ENCODE measurements around the gene HAUS3. TPM values are rescaled to one million over a fixed set of nuclear protein-coding genes. Genes with fewer than 3 reads are reported as not detected.

Gene HAUS3
- total RNA-seq, 1 experiment from 2014 or later = 17.3 TPM

GRCh38 chr4:2256781-2257191, 14.9 kb upstream of the HAUS3 start:
- ChIA-PET CTCF (no interaction called here), POLR2A (no interaction called here)
- no peak for TF ChIP-seq SP1 (IDR thresholded peaks at IDR 0.05; ENCODE audit: low read depth)
- TF ChIP-seq, protein P1, sequence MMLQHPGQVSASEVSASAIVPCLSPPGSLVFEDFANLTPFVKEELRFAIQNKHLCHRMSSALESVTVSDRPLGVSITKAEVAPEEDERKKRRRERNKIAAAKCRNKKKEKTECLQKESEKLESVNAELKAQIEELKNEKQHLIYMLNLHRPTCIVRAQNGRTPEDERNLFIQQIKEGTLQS (IDR thresholded peaks at IDR 0.05) = no peak
- no peak for TF ChIP-seq ZBTB33 (IDR thresholded peaks at IDR 0.05; ENCODE audit: extremely low read depth, insufficient replicate concordance, low read length)
- no peak for TF ChIP-seq RAD21 (IDR thresholded peaks at IDR 0.05; ENCODE audit: low read depth)
- no peak for TF ChIP-seq ZFX (IDR thresholded peaks at IDR 0.05)
- TF ChIP-seq CEBPB (IDR thresholded peaks at IDR 0.05; ENCODE audit: low read depth) = no peak
- TF ChIP-seq REST (IDR thresholded peaks at IDR 0.05; ENCODE audit: low read depth) = no peak
- no peak for TF ChIP-seq ZNF274 (IDR thresholded peaks at IDR 0.05; ENCODE audit: low read depth, low read length)
- TF ChIP-seq POLR2A (IDR thresholded peaks at IDR 0.05; ENCODE audit: borderline replicate concordance, extremely low read depth, insufficient read depth, insufficient read length) = no peak
- TF ChIP-seq JUND (IDR thresholded peaks at IDR 0.05) = no peak
- no peak for TF ChIP-seq ELF1 (IDR thresholded peaks at IDR 0.05; ENCODE audit: borderline replicate concordance, low read depth)
- no peak for TF ChIP-seq POLR2AphosphoS5 (IDR thresholded peaks at IDR 0.05; ENCODE audit: low read depth, low read length)

More at GRCh38 chr4:2256781-2257191, 14.9 kb upstream of the HAUS3 start:
- no peaks in the 10 kb centered on the region for H3K36me3 ChIP-seq (ENCODE audit: control insufficient read depth in 1 of 2, insufficient read depth in 2 of 2, low read length in 2 of 2)
- no peak overlapping the region for H3K4me2 ChIP-seq (ENCODE audit: low read length)
- DNase-seq (ENCODE audit: low read depth, low spot score) = no peak
- no peaks in the 10 kb centered on the region for H3K9me3 ChIP-seq (ENCODE audit: control insufficient read depth in 1 of 2, insufficient read depth in 1 of 2, low read depth in 1 of 2, low read length in 2 of 2)
- H3K79me2 ChIP-seq (ENCODE audit: insufficient read depth, low read length) = no peaks in the 10 kb centered on the region
- H3K27me3 ChIP-seq (ENCODE audit: insufficient read depth, low read length) = no peaks in the 10 kb centered on the region
- H2AFZ ChIP-seq (ENCODE audit: low read depth, low read length, poor library complexity, severe bottlenecking) = no peak overlapping the region
- RAD21 ChIA-PET (ENCODE audit: low non-redundant PET in 1 of 2, low total read pairs in 2 of 2, uncharacterized antibody in 2 of 2, unreplicated experiment in 2 of 2) = no interaction called here
- H3K9ac ChIP-seq (ENCODE audit: low read length) = no peak overlapping the region
- peaks cover 5 to 8% of the 10 kb centered on the region in 2 experiments; a peak in 2 of 4 replicates for H3K4me1 ChIP-seq (ENCODE audit: control insufficient read depth in 1 of 2, insufficient read depth in 2 of 2, low read length in 2 of 2)
- no peak for ATAC-seq
- no peaks in the 10 kb centered on the region for H3K9me2 ChIP-seq (ENCODE audit: insufficient read depth)
- H4K20me1 ChIP-seq (ENCODE audit: insufficient read depth) = no peaks in the 10 kb centered on the region
- no peak overlapping the region for H3K4me3 ChIP-seq (replicated peaks in 1 of 2; ENCODE audit: low read depth in 1 of 2, low read length in 2 of 2)
- H3K27ac ChIP-seq (ENCODE audit: low read depth, low read length) = no peak overlapping the region
- intact Hi-C loops (cut with micrococcal nuclease) = no loop called here
- no TSS peak for BruUV-seq (replicated peaks)
